NCI-H774 (cell line): ENCODE measurements around the gene CACNG6.

Source experiments
- DNase-seq: peaks from one replicate; lab custom pipeline; 2025; lab: John Stamatoyannopoulos, UW

The CACNG6 gene

DNA sequence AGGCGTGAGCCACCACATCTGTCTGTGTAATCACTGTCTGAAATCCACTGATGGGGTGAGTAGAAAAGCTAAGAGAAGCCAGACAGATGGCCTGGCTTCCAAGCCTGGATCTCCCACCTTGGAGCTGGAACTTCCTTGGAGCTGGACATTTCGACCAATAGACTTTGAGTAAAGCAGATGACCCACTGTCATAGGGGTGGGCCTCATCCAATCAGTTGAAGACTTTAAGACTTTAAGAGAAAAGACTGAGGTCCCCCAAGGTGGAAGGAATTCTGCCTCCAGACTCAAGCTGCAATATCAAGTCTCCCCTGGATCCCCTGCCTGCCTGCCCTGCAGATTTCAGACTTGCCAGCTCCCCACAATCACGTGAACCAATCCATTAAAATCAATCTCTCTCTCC is 51.6 kb downstream of the CACNG6 start:
- no peak for DNase-seq

DNA sequence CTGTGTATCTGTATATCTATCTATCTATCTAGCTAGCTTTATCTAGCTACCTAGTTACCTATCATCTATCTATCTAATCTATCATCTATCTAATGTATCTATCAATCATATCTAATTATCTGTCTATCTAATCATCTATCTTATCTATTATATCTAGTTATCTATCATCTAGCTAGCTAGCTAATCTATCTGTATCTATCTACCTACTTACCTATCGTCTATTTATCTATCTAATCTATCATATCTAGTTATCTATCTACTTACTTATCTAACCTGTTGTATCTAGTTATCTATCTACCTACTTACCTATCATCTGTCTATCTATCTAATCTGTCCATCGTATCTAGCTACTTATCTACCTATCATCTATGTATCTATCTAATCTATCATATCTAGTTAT is 54.3 kb downstream of the CACNG6 start:
- DNase-seq = no peak

DNA sequence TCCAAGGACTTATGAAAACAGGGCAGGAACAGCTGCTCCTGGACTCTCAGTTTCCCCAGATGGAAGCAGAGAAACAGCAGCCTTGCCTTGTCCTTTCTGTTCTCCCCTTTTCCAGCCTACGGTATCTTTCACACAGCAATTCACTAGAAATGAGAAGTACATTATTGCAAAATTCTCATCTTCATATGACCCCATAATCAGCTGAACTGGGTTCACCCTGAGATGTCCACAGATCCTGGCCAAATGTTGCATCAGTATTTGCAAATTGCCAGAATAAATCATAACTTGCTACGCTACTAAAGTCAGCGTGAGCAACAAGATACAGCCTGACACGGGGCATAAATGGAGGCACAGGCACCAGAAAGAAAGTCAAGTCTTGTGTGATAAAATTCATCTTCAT is 56.2 kb downstream of the CACNG6 start:
- DNase-seq = no peak
